DMS79 treated with DMSO at 0.1 percent for 48 hours (cell line): ENCODE measurements around the gene CTNNA2.
A peak's percentile ranks its signal among the peaks of the same experiment; 100 is the strongest.

Experiments used
- DNase-seq: peaks from one replicate; lab custom pipeline; 2025; lab: John Stamatoyannopoulos, UW

The CTNNA2 gene

DNA sequence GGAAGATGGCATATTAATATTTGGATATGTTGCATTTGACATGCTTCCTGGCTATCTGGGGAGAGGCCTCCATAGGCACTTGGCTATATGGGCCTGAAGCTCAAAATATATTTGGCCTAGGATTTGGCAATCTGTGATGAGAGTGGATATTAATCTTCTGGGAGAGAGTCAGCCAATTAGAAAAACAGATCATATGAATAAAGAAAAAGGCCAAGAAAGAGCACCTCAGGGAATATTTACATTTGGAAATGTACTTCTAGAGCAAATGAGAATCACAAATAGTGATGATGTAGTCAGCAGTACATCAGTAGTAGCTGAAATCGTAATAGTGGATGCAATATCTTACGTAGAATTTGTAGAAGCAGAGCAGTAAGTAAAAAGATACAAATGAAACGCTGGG, 277.0 kb downstream of the CTNNA2 start:
- no peak for DNase-seq

DNA sequence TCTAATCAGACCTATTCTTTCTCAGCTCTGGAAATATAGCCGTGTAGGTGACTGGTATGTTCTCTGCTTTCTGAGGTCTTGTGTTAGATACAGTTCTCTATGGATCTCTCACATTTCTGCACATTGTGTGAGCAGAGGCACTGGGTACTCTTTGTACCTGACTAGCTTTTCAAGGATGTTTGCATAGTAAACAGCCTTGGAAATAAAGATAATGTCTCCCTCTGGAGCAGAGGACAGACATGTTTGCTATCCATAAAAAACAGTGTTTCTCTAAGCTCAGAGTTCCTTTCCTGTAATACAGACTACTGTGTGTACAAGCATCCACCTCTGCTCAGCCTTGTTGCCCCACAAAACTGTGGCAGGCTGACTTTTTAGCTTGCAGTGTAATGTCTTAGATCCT, 279.2 kb downstream of the CTNNA2 start:
- DNase-seq = no peak

DNA sequence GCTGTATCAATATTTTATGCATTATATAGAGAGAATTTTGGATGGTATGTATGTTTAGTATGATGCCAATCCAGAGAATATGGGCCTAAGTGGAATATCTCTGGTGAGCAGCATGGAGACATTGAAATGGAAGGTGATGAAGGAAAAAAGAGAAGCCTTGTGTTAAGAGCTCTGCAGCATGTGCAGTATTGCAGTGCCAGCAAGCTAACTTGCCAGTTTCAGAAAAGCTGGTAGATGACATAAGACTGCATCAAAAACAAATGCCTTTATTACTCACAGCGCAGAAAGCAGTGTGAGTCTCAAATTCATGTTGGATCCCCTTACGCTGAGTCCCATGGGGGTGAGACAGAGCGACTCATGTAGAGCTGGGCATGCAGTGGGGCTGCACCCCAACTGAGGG, 280.2 kb downstream of the CTNNA2 start:
- DNase-seq = no peak

DNA sequence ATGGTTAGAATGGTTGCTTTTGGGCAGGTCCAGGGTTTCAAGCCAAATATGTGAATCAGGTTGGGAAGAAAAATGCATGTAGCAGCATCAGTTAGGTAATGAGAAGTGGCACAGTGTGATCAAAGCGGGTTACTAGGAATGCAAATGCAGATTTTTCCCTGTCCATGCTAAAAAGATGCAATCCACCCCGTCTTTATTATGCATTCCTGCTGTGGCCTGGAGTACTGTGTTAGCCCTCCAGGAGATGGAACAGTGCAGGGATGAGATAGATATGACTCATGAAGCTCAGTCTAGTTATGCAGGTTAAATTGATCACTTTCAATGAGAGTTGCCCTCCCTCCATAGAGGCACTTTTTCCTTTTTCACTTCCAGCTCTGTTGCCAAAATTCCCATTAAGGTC, 283.8 kb downstream of the CTNNA2 start:
- DNase-seq = no peak

DNA sequence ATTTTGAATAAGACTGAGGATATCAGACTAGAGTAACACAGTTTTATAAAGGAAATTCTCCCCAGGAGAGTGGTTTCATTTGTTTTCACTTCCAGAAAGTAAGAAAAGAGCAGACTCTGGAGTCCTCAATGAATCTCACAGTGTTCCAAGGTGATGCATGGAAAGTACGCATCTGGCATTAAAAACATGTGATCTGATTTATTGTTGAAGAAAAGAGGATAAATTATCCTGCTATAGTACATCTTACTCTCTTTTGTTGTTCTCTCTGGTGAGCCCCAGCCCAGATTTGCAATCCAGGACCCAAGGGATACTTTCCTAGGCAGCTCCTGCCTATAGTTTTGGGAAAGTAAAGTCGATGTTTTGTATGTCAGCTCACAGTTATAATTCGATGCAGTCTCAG, 285.9 kb downstream of the CTNNA2 start:
- DNase-seq = no peak

DNA sequence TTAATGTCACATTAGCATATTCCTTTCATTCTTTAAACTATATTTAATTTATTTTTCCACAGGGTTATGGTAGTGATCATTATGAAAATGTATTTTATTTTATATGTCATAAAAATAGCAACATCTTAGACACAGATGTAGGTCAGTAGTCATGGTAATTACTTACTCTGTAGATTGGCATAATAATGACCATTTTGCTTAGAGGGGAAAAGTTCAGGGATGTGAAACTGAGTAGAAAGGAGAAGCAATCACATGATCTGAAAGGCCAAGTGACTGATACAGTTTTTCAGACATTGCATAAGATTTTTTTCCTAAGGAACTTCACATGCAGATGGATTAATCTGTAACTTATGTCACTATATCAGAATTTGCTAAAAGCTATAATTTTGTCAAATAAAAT, 286.9 kb downstream of the CTNNA2 start:
- DNase-seq = no peak

DNA sequence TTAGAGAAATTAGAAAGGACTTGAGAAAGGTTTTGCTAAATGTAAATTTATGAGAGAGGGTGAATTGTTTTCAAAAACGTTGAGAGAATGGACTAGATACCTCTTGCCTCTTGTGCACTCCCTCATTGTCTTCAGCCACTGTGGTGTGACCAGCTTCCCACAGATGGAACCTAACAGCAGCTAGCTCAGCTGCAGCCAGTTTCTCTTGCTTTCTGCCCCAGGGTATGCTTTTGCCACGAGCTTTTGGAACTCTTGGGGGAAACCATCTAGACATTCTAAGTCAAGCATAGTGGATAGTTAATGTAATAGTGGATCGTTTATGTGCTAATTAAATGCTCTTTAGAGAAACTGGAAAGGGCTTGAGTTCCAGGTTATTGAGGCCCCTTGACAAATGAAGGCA, 288.2 kb downstream of the CTNNA2 start:
- no peak for DNase-seq

DNA sequence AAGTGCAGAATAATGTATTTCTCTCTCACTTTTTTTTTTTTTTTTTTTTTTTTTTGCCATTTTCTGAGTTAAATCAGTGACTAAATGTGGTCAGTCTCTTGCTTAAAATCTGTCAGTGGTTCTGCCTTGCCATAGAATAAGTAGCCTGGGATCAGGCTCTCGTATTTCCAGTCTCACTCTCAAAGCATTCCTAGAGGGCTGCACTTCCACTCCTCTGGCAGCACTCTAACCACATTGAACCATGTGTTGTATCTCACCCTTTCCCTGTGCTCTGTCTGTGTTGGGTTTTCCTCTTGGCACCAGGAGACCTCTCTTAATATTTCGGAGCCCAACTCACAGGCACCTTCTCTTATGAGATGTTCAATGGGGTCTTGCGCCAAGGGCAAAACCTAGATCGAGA, 304.4 kb downstream of the CTNNA2 start:
- no peak for DNase-seq

DNA sequence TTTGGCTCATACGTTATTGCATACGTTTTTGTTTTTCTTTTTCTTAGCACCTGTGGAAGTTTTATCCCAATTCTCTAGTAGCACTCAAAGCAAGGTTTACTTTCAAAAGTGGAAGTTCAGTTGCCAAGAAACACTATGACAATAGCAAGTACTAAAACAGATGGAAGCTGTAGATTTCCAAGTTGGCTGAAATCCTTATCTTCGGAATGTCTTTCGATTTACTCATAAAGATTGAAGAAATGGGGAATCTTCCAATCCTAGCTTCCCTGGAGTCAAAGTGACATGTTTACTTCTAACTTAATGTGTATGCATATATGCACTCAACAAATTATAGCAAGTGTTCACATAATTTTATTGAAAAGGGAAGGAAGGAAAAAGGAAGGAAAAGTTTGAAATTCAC, 307.4 kb downstream of the CTNNA2 start:
- no peak for DNase-seq

DNA sequence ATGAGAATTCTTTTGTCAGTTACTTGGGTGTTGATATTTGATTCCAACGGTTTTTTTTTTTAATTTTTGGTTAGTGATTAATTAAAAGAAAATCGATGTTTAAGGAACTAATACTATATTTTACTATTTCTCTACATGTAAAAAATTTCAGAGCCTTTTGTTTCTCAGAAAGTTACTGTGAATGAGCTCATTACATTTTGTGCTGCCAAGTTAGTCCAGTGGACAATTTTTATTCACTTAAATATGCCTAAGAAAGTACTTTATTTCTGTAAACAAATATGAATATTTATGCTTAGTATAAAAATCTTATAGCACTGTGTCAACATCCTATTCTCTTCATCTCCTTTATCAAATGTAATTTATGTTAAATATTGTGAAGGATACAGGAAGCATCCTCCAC, 309.3 kb downstream of the CTNNA2 start:
- no peak for DNase-seq

DNA sequence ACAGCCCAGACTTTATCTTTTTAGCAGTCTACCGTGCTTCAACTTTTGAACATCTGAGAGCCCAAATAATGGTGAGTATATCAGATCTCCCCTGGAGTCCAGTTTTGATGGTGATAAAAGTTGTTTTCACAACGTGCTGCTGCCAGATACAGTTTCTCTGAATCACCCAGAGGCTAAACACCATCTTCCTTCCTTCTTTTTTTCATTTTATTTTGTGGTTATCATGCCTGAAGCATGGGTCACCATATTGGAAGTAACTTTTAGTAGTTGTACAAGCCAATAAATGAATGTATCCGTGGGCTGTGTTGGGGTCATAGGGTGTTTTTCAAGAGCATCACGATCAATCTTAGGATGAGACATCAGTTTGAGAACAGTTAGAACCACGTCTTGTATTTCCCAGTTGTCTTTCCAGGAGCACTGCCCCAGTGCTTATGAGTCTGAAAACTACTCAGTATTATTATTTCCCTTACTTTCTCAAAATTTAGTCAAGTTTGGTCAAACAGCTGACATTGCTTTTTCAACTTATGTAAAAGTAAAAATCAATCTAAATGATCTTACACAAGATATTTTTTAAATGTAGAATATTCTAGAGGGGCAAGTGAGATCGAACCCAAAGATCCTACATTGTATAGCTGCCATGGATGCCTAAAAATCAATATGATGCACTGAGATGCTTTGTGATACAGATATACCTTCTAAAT, 311.4 kb downstream of the CTNNA2 start:
- DNase-seq = no peak

DNA sequence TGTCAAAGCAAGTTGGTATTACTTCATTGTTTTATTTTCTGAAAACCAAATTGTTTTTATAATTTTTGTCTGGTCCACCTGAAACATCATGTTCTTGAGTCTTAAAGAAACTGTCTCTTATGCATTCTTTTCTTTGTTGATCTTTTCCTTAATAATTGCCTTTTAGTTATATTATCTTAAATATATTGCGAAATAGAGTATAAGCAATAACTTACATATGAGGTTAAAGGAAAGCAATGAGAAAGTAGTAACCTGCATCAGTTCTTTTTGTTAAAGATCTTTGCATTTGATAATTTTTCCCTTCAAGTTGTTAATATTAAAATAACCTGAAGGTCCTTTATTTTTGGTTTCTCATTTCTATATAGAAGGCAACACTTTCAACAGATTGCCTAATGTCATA, 315.0 kb downstream of the CTNNA2 start:
- DNase-seq = no peak

DNA sequence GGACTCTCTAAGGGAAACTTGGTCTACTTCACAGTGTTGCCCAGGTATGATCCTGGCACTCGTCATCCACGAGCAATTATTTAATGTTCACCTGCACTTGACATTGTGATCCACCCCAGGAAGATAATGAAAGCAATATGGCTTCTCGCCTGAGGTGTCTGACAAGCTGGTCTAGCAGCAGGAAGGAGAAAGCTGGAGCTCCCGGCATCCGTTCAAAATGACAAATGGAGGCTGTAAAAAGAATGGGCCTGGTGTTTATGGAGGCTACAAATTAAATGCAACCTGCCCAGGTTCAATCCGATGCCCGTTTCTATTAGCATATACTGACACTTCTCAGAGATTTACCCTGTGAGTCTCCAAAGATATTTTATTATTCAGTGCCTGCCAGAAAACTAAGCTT, 317.6 kb downstream of the CTNNA2 start:
- no peak for DNase-seq

DNA sequence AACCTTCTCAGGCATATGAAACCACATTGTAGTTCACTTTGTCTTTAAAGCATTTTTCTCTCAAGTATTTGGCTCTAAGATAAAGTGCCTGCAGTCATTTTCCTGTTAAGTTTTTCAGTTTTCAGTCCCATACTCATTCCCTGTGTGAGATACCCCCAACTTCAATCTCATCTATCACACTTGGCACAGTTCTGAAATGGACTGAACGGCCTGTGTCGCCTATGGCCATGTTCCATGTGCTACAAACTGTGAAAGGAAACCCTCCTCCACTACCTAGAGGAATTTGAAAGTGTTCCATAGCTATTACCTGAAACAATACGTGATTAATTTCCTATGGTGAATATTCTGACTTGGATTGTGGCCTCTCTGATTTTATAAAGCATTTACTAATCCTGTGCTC, 319.1 kb downstream of the CTNNA2 start:
- no peak for DNase-seq

DNA sequence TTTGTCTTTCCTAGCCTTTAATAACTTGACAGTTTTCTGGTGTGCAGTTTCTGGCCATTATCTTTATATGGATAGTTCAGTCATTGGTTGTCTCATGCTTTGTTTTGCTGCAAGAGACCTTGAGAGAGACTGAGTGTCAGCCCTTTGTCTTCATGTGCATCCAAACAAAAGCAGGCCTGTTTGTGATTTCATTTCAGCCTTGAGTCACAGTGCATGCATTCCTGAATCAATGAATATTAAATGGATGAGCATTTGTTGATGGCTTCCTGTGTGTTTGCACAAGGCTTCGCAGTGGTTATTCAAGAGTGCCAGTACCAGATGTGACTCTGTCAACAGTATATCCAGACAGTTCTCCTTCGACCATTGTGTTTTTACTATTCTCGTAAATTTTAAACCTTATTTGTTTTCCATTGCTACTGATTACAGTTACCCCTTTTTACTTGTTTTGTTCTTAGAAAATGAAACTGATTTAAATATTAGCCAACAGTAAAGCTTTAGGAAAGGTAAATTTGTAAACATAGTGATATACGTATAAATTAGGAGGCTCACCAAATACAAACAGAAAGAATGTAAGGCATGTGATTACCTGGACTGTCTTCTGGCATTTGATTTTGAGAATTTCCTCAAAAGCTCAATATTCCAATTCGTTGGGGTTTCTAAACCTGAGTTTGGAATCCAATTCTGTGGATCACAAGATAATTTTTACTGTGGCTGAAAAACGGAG, 319.8 kb downstream of the CTNNA2 start:
- DNase-seq = peak; percentile 15

DNA sequence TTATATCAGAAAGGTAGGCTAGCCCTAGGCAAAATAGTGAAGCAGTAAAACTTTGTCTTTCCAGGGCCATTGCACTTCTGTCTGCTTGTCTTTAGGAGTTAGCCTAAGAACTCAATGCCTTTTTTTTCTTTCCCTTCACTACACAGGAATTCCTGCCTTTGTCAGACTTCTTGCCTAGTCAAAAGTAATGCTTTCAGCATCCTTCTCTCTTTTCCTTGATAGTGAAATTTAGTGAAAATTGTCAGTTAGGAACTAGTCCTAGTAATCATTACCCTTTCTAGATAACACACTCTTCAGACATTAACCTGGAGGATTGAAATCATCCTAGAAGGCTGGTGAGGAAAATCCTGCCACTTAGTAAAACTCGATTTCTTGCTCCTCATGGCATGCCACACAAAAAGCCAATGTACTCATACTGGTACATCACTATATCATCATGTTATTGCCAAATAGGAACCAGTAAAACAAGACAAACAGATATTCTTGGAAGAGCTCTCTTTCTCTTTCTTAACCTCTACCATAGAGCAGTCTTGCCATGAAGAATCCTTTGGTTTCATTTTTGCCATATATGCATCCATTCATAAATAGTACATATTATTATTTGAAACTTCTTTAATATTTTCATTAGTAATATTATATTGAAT, 320.5 kb downstream of the CTNNA2 start:
- no peak for DNase-seq

DNA sequence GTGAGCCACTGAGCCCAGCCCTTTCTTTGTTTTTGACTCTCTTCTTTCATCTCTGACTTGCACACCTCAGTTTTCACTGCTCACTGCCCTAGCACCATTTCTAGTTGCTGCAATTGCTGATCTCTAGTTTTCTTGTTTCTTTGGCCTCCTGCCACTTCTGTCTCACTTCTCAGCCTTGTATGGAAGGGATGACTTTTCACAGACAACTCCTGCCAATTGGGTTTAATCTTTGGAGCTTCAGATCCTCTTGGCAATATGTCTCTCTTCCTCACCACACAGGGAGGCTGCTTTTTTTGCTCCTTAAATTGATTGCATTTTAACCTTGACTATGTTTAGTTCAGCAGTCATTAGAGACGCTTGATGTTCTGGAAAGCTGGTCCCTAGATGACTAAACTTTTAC, 323.1 kb downstream of the CTNNA2 start:
- no peak for DNase-seq

DNA sequence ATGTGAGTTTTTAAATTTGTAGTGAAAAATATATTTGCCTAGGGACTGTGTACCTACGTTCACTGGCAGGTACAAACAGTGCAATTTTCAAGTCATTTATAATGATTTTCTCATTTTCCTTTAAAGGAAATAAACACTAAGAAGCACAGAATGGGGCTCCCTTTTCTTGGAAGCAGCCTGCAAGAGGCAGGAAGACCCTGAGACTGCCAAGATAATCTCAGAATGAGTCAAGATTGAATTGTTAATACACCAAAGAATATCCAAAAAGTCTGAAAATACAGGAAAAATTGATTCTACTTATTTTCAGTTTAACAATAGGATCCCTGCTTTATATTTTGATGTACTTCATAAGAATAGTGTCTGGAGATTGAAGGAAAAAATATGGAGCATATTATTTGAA, 331.2 kb downstream of the CTNNA2 start:
- DNase-seq = no peak

DNA sequence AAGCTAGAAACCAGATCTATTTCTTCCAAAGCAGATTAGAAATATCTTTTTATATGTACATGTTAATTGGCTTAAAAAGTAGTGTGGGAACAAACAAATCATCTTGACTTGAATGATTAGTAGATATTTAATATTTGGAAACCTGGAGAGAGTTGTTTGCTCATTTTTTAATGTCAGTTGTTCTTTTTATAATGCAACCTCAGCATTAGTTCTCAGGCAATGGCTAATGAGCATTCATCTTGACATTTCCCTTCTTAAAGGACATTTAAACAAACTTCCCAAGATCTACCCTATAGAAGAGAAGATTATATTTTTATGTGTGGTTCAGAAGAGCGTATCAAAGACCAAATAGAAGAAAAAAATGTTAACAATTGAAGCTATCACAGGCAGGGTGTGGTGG, 334.0 kb downstream of the CTNNA2 start:
- DNase-seq = no peak

DNA sequence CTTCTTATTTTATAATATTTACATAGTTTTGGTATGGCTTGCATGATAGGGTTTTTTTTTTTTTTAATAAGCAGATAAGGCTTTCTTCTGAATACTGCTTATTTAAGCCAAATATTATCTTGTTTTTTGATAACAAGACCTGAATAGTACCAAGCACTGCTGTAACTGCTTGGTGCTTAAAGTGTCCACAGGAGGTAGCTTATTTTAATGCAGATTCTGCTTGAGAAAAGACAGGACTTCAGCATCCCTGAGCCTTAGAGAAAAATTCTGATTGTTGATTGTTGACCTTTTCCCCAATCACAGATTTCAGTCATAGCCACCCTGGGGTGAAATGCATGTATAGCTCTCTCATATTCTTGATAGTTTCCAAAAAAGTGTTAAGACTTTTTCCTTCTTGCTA, 336.4 kb downstream of the CTNNA2 start:
- DNase-seq = no peak

DNA sequence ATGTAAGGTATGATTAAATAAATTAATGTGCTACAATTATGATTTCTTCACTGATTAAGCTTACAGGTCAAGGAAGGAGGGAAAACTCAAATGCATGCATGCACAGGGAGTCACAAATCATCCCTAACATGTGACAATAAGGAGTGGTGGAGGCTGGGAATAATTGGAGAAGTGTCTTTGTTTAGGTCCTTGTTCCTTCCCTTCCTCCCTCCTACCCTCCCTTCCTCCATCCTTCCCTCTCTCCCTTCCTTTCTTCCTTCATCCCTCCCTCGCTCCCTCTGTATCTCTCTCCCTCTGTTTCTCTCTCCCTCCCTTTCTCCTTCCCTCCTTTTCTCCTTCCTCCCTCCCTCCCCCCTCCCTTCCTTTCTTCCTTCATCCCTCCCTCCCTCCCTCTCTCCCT, 337.1 kb downstream of the CTNNA2 start:
- no peak for DNase-seq

DNA sequence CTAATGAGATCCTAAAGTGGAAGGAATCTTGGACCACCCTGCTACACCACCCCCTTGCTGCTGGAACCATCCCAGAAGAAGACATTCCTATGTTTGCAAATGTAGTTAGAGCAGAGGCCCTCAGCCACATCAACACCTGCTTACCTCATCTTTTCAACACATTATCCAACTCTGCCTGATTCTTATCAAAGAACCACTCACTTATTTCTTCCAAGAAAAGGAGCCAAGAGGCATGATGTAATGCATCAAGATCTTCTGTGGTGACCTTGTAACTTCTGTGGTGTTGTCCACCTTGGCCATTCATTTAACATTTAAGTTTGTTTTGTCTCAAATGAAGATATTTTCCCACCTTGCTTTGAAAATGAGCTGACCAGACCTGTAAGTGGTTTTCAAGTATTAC, 338.1 kb downstream of the CTNNA2 start:
- DNase-seq = no peak

DNA sequence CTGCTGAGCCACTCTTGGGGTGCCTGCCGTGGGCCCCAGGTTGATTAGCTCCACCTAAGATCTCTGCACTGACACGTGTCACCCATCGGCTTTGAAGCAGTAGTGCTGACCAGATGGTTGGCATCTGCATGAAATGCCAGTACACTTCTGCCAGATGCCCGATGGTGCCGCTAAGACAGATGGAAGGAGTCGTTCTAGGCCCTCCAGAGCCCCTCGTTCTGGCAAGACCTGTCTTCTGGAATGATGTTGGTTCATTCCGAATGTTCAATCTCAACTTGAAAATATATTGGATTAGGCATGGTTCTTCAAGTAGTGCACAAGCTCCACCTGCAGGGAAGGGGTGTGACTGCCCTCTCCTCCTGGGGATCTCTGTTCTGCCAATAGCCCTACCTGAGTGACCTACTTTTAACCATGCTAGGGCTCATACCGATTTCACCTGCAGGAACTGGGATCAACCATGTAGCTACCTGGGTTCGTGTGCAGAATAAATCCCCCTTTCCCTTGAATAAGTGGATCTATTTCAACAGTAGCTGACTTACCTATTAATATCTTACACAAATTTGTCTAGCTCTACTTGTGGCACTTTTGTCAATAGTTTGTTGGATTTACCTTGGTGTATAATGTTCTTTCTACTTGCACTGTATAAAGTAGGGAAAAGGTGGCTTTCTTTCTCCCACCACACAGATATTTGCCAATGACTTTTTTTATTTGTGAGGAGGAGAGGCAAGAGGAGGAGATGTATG, 342.6 kb downstream of the CTNNA2 start:
- DNase-seq = peak; percentile 7
